SK-N-SH (cell line): ENCODE results near the gene PRMT9. TPM values are rescaled to one million over a fixed set of nuclear protein-coding genes. Genes with fewer than 3 reads are reported as not detected.

Experiments used
- CTCF ChIA-PET: fragments of 300-600, 350-600 bp; formaldehyde crosslinking; extraction: SDS; loops from one replicate; lab custom pipeline; 2021; lab: Yijun Ruan, JAX
- POLR2A ChIA-PET: fragments of 350-600 bp; sonication (Branson Sonifier 250); formaldehyde crosslinking; extraction: SDS; loops from one replicate; lab custom pipeline; 2020; ENCODE audit warnings: antibody characterized with exemption, inconsistent platforms; lab: Yijun Ruan, JAX
- DNase-seq: peaks from one replicate; pipeline ENCODE4 v3.0.0; 2012
- H2AFZ ChIP-seq: fragments of 200-600 bp; sonication (generic); 2 replicates; pipeline ENCODE4 v1.8.1; 2016; ENCODE audit warnings: antibody characterized with exemption, mild to moderate bottlenecking, low read depth
- H3F3A ChIP-seq: fragments of 200-600 bp; sonication (generic); replicated peaks from 2 replicates; pipeline ENCODE3; 2016; ENCODE audit warnings: antibody characterized with exemption, mild to moderate bottlenecking; ENCODE audit not compliant: insufficient read depth
- H3K27ac ChIP-seq, 2 experiments: fragments of 200-500 bp in 1 of 2; fragments of 200-600 bp in 1 of 2; sonication (Bioruptor generic) in 1 of 2; sonication (generic), shearing (Covaris generic) in 1 of 2; 2 replicates each; pipeline versions ENCODE4 v1.5.1 to v1.6.1; 2014 to 2016; ENCODE audit warnings: low read depth in 2 of 2, inconsistent platforms in 1 of 2, low read length in 1 of 2, mild to moderate bottlenecking in 1 of 2, mixed read lengths in 1 of 2
- H3K27me3 ChIP-seq: fragments of 200-600 bp; sonication (generic), shearing (Covaris generic); 2 replicates; pipeline ENCODE4 v1.6.1; 2016; ENCODE audit warnings: mixed run types; ENCODE audit not compliant: insufficient read depth
- H3K36me3 ChIP-seq, 2 experiments: fragments of 200-500 bp in 1 of 2; fragments of 200-600 bp in 1 of 2; sonication (Bioruptor generic) in 1 of 2; sonication (generic) in 1 of 2; replicated peaks in 1 of 2; 2 replicates each; pipeline versions ENCODE3 to v1.5.1; 2014 to 2016; ENCODE audit warnings: low read length in 1 of 2, mild to moderate bottlenecking in 1 of 2; ENCODE audit not compliant: insufficient read depth in 2 of 2, control insufficient read depth in 1 of 2
- H3K4me1 ChIP-seq, 2 experiments: fragments of 200-500 bp in 1 of 2; fragments of 200-600 bp in 1 of 2; sonication (Bioruptor generic) in 1 of 2; sonication (generic), shearing (Covaris generic) in 1 of 2; 2 replicates each; pipeline versions ENCODE4 v1.5.1 to v1.6.1; 2014 to 2016; ENCODE audit warnings: low read depth in 1 of 2, low read length in 1 of 2, mixed run types in 1 of 2; ENCODE audit not compliant: insufficient read depth in 2 of 2, control insufficient read depth in 1 of 2
- H3K4me2 ChIP-seq: fragments of 200-600 bp; sonication (generic), shearing (Covaris generic); 2 replicates; pipeline ENCODE4 v1.6.1; 2017; ENCODE audit warnings: mixed run types
- H3K4me3 ChIP-seq, 2 experiments: fragments of 200-500 bp in 1 of 2; fragments of 200-600 bp in 1 of 2; sonication (Bioruptor generic) in 1 of 2; sonication (generic), shearing (Covaris generic) in 1 of 2; 2 replicates each; pipeline versions ENCODE4 v1.5.1 to v1.8.1; 2014 to 2016; ENCODE audit warnings: low read depth in 2 of 2, inconsistent platforms in 1 of 2, low read length in 1 of 2, mild to moderate bottlenecking in 1 of 2, mixed read lengths in 1 of 2, moderate library complexity in 1 of 2
- H3K79me2 ChIP-seq: fragments of 200-600 bp; sonication (generic); 2 replicates; pipeline ENCODE4 v1.8.1; 2017; ENCODE audit warnings: mild to moderate bottlenecking; ENCODE audit not compliant: insufficient read depth
- H3K9ac ChIP-seq: fragments of 200-600 bp; sonication (generic); 2 replicates; pipeline ENCODE4 v1.6.1; 2017; ENCODE audit warnings: mixed run types
- H3K9me2 ChIP-seq: fragments of 200-600 bp; sonication (generic); 2 replicates; pipeline ENCODE4 v1.6.1; 2017; ENCODE audit warnings: mixed run types
- H3K9me3 ChIP-seq: fragments of 200-600 bp; sonication (generic); 2 replicates; pipeline ENCODE4 v1.6.1; 2017; ENCODE audit warnings: mixed run types, mild to moderate bottlenecking, moderate library complexity
- H4K20me1 ChIP-seq: fragments of 200-600 bp; sonication (generic); 2 replicates; pipeline ENCODE4 v1.6.1; 2017; ENCODE audit warnings: mild to moderate bottlenecking, mixed run types; ENCODE audit not compliant: insufficient read depth
- CHD2 ChIP-seq: fragments of 150-350 bp; IDR thresholded peaks from 2 replicates; pipeline ENCODE4 v1.6.1; 2018; ENCODE audit warnings: low read length; ENCODE audit not compliant: partially characterized antibody
- CTCF ChIP-seq: fragments of 200-600 bp; sonication (generic); IDR thresholded peaks from 2 replicates; pipeline ENCODE4 v1.6.1; 2017; ENCODE audit warnings: antibody characterized with exemption, mild to moderate bottlenecking, moderate library complexity
- EP300 ChIP-seq, 2 experiments: IDR thresholded peaks; 2 replicates each; pipeline versions ENCODE4 v1.4.0 to v1.6.1; 2012; ENCODE audit warnings: borderline replicate concordance in 1 of 2, low read depth in 1 of 2, low read length in 1 of 2
- GABPA ChIP-seq: IDR thresholded peaks from 2 replicates; pipeline ENCODE4 v1.4.0; 2012; ENCODE audit warnings: low read depth, mild to moderate bottlenecking
- GATA2 ChIP-seq: sonication (generic); formaldehyde crosslinking; IDR thresholded peaks from 2 replicates; pipeline ENCODE4 v1.5.0; 2020; ENCODE audit warnings: mild to moderate bottlenecking, missing genetic modification reagents
- MEF2A ChIP-seq: IDR thresholded peaks from 2 replicates; pipeline ENCODE4 v1.4.0; 2012; ENCODE audit warnings: low read depth, borderline replicate concordance
- MXI1 ChIP-seq: IDR thresholded peaks from 2 replicates; pipeline ENCODE4 v1.6.1; 2012; ENCODE audit warnings: mild to moderate bottlenecking, low read depth, low read length, improper control_type of control experiment
- NFIC ChIP-seq: IDR thresholded peaks from 2 replicates; pipeline ENCODE4 v1.4.0; 2012; ENCODE audit warnings: borderline replicate concordance
- POLR2AphosphoS5 ChIP-seq: IDR thresholded peaks from 2 replicates; pipeline ENCODE4 v1.6.1; 2012; ENCODE audit warnings: low read depth, low read length
- REST ChIP-seq: IDR thresholded peaks from 2 replicates; pipeline ENCODE4 v1.6.1; 2012; ENCODE audit warnings: mild to moderate bottlenecking, low read depth, low read length, moderate library complexity
- SMC3 ChIP-seq: IDR thresholded peaks from 2 replicates; pipeline ENCODE4 v1.6.1; 2012; ENCODE audit warnings: low read depth, low read length, improper control_type of control experiment
- TAF1 ChIP-seq: IDR thresholded peaks from 2 replicates; pipeline ENCODE4 v1.6.1; 2012; ENCODE audit warnings: low read depth, mild to moderate bottlenecking, low read length, moderate library complexity, borderline replicate concordance
- USF2 ChIP-seq: fragments of 150-350 bp; IDR thresholded peaks from 2 replicates; pipeline ENCODE4 v1.6.1; 2017; ENCODE audit warnings: antibody characterized with exemption, low read length, low read depth, borderline replicate concordance
- ZBTB33 ChIP-seq: IDR thresholded peaks from 2 replicates; pipeline ENCODE4 v1.4.0; 2012; ENCODE audit warnings: low read depth, borderline replicate concordance
- polyA plus RNA-seq, 3 experiments: library from polyadenylated mRNA; depleted of rRNA; stranded (reverse); fragments of >200 nt; gene quantifications; 2 replicates each; pipeline ENCODE4 v1.2.3, GENCODE V29; 2012

Gene PRMT9
- polyA plus RNA-seq, 1 of the 3 experiments (the other 2 are of a cell fraction): 3.9 TPM

- H4K20me1 ChIP-seq: no peaks in the 10 kb centered on the region
- ChIA-PET CTCF (interaction anchor here (0.6 to 5.1 kb wide), 17 partner anchors 9 to 1912 kb away, joined by 3 to 47 read pairs (median 7); no protein-coding TSS in a partner anchor), POLR2A (interaction anchor here (0.7 kb wide), 1 partner anchor 1248 kb away, joined by 3 read pairs; no protein-coding TSS in a partner anchor)
- no peak overlapping the region for H3K9ac ChIP-seq
- H3K27ac ChIP-seq: no peak overlapping the region
- no peaks in the 10 kb centered on the region for H3K9me3 ChIP-seq
- peaks cover 7 to 10% of the 10 kb centered on the region in 2 experiments; a peak in 3 of 4 replicates for H3K4me1 ChIP-seq
- no peak overlapping the region for H2AFZ ChIP-seq
- no peak for TF ChIP-seq CHD2
- TF ChIP-seq NFIC: no peak
- TF ChIP-seq GATA2 (CRISPR knock-in tag): no peak
- no peak for TF ChIP-seq ZBTB33
- TF ChIP-seq SMC3: no peak
- TF ChIP-seq REST: no peak
- TF ChIP-seq EP300 (IDR thresholded peaks at IDR 0.05; ENCODE audit: borderline replicate concordance in 1 of 2, low read depth in 1 of 2, low read length in 1 of 2): no peak
- no peak for TF ChIP-seq MEF2A
- no peak for TF ChIP-seq POLR2AphosphoS5
- TF ChIP-seq MXI1: no peak
- no peak for TF ChIP-seq TAF1
- no peak for TF ChIP-seq USF2
- no peak for TF ChIP-seq GABPA
- TF ChIP-seq CTCF: no peak
- no peaks in the 10 kb centered on the region for H3K79me2 ChIP-seq
- H3K4me3 ChIP-seq: no peak overlapping the region
- no peaks in the 10 kb centered on the region for H3K27me3 ChIP-seq
- no peak overlapping the region for H3K4me2 ChIP-seq
- no peaks in the 10 kb centered on the region for H3K9me2 ChIP-seq
- peaks cover 3% of the 10 kb centered on the region for H3F3A ChIP-seq
- H3K36me3 ChIP-seq: no peaks in the 10 kb centered on the region
- DNase-seq: no peak
These were observed 92.9 kb downstream of the PRMT9 start for GRCh38 chr4:147591106-147591505.
